Left forelimb (tissue), 1 donor: ENCODE data around the gene POLD2.
"Not testable (repeated sequence)": the region's sequence is repeated elsewhere in the genome, so short reads cannot be mapped to it uniquely, and the experiment has no call there.

Experiments used
- DNase-seq: peaks from one replicate; pipeline ENCODE4 v3.0.0-alpha.2; 2018; ENCODE audit warnings: low spot score

POLD2 gene

DNA sequence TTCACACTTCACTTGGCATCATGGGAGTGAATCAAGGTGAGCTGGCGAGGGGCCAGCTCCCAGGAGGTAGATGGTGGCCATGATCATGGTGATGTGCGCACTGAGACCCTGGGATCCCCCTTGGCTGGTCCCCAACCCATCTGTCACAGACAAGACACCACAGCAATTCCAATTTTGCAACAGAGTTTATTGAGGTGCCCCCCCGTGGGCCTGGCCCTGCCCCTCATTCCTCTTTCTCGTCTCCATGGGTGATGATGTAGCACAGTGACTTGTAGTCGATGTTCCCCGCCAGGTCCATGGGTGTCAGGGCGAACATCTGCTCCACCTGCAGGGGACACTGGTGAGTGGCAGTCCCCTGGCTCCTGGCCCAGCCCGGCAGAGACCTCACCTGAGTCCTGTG lies 15.3 kb upstream of the POLD2 start:
- no peak for DNase-seq

DNA sequence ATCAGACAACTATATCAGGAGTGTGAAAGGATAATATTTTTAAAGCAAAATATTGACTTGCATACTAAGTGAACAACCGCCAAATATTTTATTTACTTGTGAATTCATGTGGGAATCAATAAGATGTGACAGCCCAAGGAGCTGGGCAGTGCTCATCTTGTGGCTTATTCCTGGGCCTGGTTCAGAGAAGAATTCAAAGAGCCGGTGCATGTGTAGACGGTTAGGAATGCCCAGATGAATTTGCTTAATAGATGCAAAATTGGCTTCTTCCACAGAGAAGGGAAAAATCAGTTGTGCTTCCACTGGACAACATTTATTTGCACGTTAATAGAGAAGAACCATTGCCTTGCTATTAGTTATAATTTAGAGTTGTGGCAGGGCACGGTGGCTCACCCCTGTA lies 13.4 kb upstream of the POLD2 start:
- no peak for DNase-seq

DNA sequence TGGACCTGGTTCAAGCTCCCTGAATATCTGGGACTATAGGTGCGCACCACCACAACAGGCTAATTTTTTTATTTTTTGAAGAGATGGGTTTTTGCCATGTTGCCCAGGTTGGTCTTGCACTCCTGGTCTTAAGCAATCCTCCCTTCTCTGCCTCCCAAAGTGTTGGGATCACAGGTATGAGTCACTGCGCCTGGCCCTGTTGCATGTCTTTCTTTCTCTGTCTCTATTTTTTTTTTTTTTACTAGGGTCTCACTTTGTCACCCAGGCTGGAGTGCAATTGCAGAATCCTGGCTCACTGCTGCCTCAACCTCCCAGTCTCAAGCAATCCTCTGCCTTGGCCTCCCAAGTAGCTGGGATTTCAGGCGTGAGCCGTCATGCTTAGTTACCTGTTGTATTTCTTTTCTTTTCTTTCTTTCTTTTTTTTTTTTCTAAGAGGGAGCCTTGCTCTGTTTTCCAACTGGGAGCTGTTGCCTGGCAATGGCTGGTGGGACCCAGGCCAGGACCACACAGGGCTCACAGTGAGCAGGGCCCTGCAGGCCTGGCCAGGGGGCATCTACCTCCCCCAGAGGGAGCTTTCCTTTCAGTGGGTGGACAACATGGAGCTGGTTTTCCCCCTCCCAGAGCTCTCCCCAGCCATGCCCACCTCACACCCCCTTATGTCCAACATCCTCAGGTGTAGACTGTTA lies 11.7 kb upstream of the POLD2 start:
- no peak for DNase-seq

DNA sequence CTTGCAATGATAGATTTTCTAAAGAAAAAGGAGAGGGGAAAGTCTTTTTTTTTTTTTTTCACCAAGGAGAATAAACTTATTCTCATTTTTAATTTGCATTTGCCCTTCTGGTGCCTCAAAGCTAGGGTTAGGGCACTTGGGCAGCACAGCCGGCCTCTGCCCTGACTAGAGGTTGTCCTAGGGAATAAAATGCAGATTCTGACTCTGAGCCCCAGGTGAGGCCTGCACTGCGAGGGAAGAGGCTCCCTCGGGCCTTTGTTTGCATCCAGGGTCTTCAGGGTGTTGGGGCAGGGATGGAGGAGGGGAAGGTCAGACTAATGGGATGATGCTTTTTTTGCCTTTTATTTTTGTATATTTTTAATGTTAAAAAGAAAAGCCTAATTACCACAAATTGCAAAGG lies 9.9 kb upstream of the POLD2 start:
- no peak for DNase-seq

DNA sequence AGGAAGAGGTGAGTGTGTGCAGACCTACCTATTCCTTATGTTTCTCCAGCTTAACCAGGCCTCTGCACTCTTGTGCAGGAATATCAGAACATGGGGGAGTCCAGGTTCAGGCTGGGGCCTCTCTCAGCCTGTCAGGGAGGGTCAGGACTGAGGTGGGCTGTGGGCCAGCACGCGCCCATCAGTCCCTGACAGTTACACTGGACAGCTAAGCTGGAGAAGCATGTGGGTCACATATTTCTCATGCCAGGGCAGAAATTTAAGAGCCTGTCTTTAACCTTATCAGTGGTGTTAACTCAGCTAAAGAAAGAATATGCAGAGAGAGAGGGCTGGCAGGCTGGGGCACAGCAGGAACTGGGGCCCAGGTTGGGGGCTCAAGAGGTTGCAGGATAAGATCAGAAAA lies 8.7 kb upstream of the POLD2 start:
- DNase-seq, result no peak

DNA sequence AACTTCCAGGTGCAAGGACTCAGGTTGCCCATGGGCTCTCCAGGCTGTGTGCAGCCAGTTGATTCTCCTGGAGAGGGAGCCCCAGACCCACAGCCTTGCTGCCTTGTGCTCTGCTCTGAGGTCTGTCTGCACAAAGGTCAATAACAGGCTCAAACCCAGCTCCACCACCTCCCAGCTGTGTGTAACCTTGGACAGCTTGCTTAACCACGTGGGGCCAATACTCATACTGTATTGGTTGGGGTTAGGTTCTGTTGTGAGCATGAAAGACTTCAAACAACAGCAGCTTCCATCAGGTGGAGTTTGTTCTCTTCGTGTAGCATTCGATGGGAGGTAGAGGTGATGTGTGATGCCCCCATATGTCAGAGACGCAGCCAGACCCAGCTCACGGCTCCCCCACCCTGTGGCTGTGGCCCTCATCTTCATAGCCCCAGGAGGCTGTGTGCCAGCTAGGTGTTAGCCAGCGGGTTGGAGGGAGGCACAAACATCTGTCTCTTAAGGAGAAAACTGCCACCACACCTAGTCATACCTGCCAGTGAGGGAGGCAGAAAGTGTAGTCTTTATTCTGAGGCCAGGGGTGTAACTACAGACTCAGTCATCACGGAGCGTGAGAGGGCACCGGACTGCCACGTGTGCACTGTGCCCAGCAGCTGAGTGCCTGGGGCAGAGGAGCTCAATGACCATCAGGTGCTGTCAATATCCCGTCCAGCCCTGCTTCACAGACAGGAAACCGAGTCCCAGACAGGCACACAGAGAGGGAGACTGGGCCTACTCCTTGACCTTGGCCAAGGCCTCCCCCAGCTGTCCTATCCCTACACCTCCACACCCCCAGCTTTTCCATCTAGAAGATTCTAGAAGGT lies 8.1 kb upstream of the POLD2 start:
- no peak for DNase-seq

DNA sequence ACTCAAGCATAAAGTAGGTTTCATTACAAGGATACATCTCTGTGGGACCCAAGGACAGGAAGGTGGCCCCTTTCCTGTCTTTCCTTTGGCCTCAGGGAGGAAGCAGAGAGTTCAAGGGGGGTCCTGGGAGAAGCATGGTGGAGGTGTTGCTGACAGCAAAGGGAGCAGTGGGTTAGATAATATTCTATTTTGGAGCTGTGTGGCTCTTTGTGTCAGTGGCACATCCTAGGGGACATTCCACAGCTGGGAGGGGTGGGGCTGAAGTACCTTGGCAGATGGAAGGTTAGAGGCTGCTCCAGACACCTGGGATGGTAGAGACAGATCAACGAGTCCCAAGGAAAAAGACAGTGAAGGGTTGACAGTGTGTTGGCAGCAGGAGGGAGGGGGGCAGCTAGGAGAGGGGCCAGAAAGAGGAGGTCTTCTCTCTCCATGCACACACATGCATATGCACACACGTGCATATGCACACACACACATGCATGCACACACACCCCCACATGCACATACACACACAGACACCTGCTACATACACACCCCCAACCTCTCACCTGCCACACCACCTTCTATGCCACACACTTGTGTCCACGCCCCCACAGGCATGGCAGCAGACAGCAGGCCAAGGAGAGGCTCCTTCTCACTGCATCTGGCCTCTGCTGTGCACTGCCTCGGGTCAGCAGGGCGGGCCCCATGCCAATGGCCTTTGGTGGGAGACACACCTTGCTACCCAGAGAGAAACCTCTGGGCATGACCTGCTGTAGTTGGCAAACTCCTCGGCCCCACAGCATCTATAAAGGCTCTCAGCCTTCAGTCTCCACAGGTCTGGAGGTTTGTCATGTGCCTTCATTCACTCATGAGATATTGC lies 5.6 kb upstream of the POLD2 start:
- no peak for DNase-seq

DNA sequence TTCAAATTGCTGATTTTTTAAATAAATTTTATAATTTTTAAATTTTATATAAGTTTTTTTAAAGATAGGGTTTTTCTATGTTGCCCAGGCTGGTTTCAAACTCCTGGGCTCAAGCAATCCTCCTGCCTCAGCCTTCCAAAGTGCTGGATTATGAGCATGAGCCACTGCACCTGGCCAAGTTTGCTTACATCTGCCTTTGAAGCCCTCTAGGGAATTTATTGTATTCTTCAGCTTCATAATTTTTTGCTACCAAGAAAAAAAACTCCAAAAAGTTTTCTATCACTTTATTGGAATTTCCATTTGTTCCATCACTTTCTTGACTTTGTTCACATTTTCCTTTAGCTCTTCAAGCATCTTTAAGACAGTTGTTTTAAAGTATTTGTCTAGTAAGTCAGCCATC lies 3.8 kb upstream of the POLD2 start:
- no peak for DNase-seq

DNA sequence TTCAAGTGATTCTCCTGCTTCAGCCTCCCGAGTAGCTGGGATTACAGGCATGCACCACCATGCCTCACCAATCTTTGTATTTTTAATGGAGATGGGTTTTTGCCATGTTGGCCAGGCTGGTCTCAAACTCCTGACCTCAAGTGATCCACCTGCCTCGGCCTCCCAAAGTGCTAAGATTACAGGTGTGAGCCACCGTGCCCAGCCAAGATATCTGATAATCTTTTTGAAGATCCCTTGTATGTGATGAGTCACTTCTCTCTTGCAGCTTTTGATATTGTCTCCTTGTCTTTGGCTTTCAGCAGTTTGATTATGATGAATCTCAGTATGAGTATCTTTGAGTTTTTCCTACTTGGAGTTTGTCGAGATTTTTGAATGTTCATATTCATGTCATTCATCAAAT lies 3.2 kb upstream of the POLD2 start:
- DNase-seq, result not testable (repeated sequence)

DNA sequence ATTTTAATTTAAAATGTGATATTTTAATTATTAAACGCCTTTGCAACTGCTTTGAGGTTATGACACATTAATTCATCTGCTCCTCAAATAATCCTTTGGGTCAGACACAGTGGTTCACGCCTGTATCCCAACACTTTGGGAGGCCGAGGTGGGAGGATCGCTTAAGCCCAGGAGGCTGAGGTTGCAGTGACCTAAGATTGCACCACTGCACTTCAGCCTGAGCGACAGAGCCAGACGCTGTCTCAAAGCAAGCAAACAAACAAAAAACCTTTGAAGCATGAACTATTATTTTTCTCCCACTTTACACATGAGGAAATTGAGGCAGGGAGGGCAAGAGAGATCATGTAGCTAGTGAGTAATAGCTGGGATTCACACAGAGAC lies 1.5 kb upstream of the POLD2 start:
- DNase-seq, result no peak

DNA sequence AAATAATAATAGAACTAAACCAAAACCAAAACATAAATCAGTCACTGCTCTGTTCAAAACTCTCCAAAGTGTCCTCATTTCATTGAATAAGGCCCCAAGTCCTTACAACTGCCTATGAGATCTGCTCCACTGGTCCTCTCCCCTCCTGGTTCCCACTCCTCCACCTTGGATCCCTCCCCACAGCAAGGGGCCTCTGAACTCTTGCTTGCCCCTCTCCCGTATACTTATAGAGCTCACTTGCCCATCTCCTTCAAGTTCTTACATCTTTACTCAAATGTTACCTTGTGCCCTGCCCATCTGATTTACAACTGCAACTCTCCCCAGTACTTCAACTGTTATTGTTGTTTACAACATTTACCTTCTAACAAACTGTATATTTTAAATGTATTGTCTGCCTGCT lies 819 bp downstream of the POLD2 start:
- no peak for DNase-seq

DNA sequence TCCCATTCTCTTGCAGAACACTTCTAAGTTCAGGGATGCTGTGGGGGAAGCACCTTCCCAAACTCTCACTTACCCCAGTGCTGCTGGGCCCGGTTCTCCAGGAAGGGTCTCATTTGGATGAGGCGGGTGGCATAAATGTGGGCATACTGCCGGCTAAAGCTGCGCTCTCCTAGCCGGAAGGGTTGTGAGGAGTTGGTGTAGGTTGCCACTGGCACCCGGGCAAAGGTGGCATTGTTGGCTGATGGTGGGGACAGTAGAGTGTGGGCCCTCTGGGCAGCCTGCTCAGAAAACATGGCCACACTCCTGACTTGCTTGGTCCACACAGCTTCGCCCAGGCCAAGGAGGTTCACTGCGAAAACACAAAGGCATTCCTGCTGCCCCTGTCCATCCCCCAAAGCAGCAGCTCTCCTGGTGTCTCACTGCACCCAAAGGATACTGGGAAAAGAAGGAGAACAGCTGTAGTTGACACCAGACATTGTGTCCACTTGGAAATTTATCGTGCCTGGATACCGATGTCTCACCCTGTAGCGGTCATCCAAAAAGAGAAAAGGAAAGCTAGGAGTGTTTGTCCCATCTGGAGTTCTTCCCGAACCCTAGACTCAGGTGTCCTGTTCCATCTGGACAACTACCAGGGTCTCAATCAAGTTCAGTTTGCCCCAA lies 1.5 kb downstream of the POLD2 start:
- DNase-seq, result no peak

DNA sequence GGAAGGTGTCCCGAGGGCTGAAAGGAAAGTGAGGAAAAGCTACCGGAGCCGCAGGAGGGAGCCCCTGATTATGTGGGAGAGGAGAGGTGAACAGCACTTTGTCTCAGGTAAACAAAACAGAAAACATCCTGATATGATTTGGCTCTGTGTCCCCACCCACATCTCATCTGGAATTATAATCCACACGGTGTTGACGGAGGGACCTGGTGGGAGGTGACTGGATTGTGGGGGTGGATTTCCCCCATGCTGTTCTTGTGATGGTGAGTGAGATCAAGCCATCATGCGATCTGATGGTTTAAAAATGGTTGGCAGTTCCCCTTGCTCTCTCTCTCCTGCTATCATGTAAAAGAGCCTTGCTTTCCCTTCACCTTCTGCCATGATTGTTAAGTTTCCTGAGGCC lies 3.0 kb downstream of the POLD2 start:
- no peak for DNase-seq

DNA sequence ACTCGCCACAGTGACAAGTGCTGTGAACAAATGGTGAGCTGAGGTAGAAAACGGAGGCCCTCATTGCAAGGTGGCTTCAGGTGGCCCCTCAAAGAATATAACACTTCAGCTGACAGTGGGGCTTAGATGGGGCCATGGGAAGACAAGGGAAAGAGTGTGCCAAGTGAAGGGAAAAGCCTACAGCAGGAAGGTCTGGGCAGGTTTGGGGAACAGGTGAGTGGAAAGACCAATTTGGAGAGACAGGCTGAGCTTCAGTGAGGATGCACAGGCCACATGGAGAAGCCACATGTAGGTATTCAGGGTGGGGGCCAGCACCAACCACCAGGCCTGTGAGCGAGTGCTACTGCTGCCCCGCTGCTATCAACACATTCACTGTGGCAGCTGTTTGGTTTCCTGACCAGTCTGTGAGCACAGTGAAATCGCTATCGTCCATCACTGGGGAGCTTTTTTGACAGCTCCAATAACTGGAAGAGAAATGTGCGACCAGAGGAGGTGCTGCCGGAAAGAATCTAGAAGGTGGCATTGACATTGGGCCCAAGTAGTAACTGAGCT lies 3.4 kb downstream of the POLD2 start:
- no peak for DNase-seq

DNA sequence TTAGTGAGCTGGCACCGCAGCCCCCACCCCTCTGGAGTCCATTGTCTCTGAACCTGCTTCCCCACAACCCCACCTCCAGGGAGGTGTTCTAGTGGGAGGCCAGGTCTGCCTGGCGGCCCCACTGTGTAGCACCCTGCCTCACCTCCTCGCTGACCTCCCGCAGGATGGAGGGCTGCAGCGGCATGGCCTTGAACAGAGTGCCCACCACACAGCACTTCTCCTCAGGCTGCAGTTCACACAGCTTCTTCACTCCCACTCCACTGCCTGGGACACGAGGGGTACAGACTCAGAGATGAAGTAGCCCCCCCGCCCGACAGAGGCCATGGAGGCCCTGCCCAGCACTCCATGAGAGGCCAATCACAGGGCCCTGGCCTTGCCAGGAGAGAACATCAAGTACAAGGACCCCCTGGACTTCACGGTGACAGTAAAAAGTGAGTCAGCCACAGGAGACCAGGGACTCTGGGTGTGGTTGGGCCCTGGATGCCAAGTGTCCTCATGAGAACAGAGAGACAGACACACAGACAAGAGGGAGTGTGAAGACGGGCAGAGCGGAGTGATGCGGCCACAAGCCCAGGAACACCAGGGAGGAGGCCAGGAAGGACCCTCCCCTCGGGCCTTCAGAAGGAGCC lies 5.4 kb downstream of the POLD2 start:
- no peak for DNase-seq

DNA sequence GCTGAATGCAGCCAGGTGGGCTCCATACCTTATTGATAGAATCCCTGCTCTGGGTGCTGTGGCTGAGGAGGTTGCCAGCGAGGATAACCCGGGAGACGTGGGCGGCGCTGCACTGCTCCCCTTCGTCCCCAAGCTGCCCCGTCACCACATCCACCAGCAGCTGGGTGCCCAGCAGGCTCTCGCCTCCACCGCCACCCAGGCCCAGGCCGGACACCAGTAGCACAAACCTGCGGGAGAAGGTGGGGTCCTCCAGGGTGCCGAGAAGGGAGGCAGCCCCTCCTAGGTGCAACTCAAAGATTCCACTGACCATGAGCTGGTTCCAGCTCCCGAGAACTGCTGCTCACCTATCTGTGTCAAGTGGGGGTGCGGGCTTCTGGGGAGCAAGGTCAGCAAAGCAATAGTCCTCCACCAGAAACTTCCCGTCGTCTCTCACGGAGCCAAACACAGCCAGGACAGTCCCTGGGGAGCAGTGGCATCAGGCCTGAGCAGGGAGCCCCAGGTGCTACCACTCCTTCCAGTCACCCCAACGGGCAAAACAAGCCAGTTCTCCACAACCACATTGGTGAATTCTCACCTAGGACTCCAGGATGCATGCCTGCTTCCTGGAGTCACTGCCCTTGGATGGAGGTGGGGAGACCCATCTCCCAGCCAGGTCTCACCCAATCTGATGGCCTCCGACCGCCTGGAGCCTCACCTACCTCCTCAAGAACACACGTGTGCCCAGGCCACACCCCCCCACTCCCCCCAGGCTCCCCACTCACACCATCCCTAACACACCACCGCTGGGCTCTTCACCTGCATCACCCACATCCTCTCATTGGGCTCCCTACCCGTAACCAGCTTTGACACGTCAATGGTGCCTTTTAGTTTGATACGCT lies 6.3 kb downstream of the POLD2 start:
- no peak for DNase-seq

DNA sequence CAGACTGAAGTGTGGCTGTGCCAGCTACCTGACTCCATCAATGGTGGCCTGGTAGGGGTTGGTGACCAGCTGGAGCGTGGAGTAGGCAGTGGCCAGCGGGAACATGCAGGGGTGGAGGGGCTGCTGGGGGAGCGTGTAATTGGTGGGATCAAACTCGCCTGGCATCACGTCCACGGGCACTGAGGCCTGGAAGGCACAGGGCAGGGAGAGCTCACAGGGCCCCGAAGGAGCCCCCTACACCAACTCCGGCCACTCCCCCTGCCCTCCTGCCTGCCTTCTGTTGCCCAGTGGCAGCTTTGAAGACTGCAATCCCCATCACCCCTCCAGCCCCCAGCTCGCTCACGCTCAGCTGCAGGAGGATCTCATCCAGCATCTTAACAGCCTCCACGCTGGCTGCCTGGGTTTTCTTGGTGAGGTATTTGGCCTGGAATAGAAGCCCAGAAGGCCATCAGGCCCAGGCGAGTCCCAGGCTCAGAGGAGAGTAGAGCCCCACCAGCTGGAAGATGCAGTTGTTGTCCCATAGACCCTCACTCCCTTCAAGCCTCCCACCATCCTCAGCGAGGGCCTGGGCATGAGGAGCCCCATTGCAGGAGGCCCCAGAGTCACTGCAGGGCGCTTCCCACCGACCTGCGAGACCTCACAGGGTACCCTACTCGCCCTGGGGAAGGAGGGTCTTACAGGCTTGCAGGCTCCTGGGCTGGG lies 7.1 kb downstream of the POLD2 start:
- DNase-seq, result no peak

DNA sequence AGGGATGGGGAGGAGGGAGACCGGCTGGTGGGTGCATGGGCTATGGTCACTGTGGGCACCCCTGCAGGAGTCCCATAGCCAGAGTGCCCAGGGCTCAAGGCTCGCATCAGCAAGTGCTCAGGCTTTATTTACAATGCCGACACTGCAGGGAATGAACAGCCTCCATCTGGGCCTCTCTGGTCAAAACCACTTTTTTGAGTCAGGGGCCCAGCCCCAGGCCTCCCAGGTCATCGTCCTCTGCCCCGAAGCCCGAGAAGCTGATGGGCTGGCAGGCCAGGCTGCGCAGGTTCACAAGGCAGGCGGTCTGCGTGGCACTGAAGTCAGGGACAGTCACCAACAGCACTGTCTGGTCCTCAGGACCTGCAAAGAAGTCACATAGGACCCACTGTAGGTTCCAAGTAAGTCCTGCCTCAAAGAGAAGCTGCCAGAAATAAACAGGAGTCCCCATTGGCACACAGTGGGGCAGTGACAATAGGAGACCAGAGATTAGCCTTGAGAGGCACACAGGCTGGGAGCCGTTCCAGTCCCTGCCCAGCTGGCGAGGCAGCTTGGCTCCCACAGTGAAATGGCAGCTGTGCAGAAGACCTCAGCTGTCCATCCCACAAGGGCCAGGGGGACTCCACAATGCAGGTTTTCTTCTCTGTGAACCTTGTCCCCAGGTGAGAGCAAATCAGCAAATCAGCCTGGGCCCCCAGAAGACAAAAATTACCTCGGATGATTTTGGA lies 8.6 kb downstream of the POLD2 start:
- no peak for DNase-seq

DNA sequence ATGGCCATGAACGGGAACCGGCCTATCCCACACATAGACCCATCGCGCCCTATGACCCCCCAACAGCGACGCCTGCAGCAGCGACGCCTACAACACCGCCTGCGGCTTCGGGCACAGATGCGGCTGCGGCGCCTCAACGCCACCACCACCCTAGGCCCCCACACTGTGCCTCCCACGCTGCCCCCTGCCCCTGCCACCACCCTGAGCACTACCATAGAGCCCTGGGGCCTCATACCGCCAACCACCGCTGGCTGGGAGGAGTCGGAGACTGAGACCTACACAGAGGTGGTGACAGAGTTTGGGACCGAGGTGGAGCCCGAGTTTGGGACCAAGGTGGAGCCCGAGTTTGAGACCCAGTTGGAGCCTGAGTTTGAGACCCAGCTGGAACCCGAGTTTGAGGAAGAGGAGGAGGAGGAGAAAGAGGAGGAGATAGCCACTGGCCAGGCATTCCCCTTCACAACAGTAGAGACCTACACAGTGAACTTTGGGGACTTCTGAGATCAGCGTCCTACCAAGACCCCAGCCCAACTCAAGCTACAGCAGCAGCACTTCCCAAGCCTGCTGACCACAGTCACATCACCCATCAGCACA lies 9.5 kb downstream of the POLD2 start:
- no peak for DNase-seq
